Karpas-422 (cell line): Measurements from ENCODE around the gene TAS2R30. TPM values are rescaled to one million over a fixed set of nuclear protein-coding genes. Genes with fewer than 3 reads are reported as not detected.
"Not testable (repeated sequence)": the region's sequence is repeated elsewhere in the genome, so short reads cannot be mapped to it uniquely, and the experiment has no call there.

Experiments
- DNase-seq: peaks from one replicate; pipeline ENCODE4 v3.0.0-alpha.2; 2015
- H2AFZ ChIP-seq: fragments of 200-600 bp; sonication (generic); 2 replicates; pipeline ENCODE4 v1.6.1; 2014; ENCODE audit warnings: antibody characterized with exemption, low read length, mixed read lengths
- H3K27ac ChIP-seq: fragments of 200-600 bp; sonication (generic); 2 replicates; pipeline ENCODE4 v1.5.1; 2014; ENCODE audit warnings: mild to moderate bottlenecking, low read length, moderate library complexity
- H3K27me3 ChIP-seq: fragments of 200-600 bp; sonication (generic); 2 replicates; pipeline ENCODE4 v1.6.1; 2014; ENCODE audit warnings: low read length, mixed read lengths
- H3K36me3 ChIP-seq: fragments of 200-600 bp; sonication (generic); 2 replicates; pipeline ENCODE4 v1.6.1; 2014; ENCODE audit warnings: low read length, mixed read lengths; ENCODE audit not compliant: insufficient read depth
- H3K4me1 ChIP-seq: fragments of 200-600 bp; sonication (generic); 2 replicates; pipeline ENCODE4 v1.6.1; 2014; ENCODE audit warnings: mild to moderate bottlenecking, low read length, mixed read lengths
- H3K4me2 ChIP-seq: fragments of 200-600 bp; sonication (generic); 2 replicates; pipeline ENCODE4 v1.6.1; 2014; ENCODE audit warnings: low read length, low read depth, mild to moderate bottlenecking; ENCODE audit not compliant: poor library complexity, severe bottlenecking
- H3K4me3 ChIP-seq: fragments of 200-600 bp; sonication (generic); 2 replicates; pipeline ENCODE4 v1.5.1; 2014; ENCODE audit warnings: mild to moderate bottlenecking, antibody characterized with exemption, low read length, mixed read lengths
- H3K79me2 ChIP-seq: fragments of 200-600 bp; sonication (generic); 2 replicates; pipeline ENCODE4 v1.6.1; 2014; ENCODE audit warnings: mild to moderate bottlenecking, low read length, mixed read lengths
- H3K9ac ChIP-seq: fragments of 200-600 bp; sonication (generic); 2 replicates; pipeline ENCODE4 v1.6.0; 2014; ENCODE audit warnings: low read length
- H3K9me2 ChIP-seq: fragments of 200-600 bp; sonication (generic), shearing (Covaris generic); replicated peaks from 2 replicates; pipeline ENCODE4 v1.6.0; 2014; ENCODE audit warnings: mild to moderate bottlenecking, low read length, moderate library complexity; ENCODE audit not compliant: insufficient read depth
- H3K9me3 ChIP-seq: fragments of 300-700, 200-600 bp; sonication (generic); 2 replicates; pipeline ENCODE4 v1.6.1; 2014; ENCODE audit warnings: low read length, mixed read lengths
- H4K20me1 ChIP-seq: fragments of 200-600 bp; sonication (generic); 2 replicates; pipeline ENCODE4 v1.6.1; 2014; ENCODE audit warnings: mild to moderate bottlenecking, antibody characterized with exemption, low read length, low read depth; ENCODE audit not compliant: insufficient read depth
- total RNA-seq: library from RNA; depleted of rRNA; stranded (reverse); fragments of >200 nt; shearing (Covaris generic); gene quantifications from 2 replicates; pipeline ENCODE4 v1.2.3, GENCODE V29; 2014; ENCODE audit warnings: low replicate concordance

TAS2R30 gene
- total RNA-seq, 1 experiment from 2014 or later, result 13.9 TPM

GRCh38 chr12:11144297-11144696, 9.9 kb upstream of the TAS2R30 start:
- no peaks in the 10 kb centered on the region for H4K20me1 ChIP-seq
- H3K9me3 ChIP-seq, result peaks cover 6% of the 10 kb centered on the region
- no peaks in the 10 kb centered on the region for H3K9me2 ChIP-seq
- H3K27ac ChIP-seq, result no peak overlapping the region
- H3K36me3 ChIP-seq, result peaks cover 21% of the 10 kb centered on the region
- no peak overlapping the region for H3K9ac ChIP-seq
- H2AFZ ChIP-seq, result no peak overlapping the region
- no peaks in the 10 kb centered on the region for H3K4me1 ChIP-seq
- H3K4me3 ChIP-seq, result no peak overlapping the region
- H3K27me3 ChIP-seq, result no peaks in the 10 kb centered on the region
- no peak overlapping the region for H3K4me2 ChIP-seq
- peaks cover 82% of the 10 kb centered on the region for H3K79me2 ChIP-seq
- DNase-seq, result no peak

- no peaks in the 10 kb centered on the region for H4K20me1 ChIP-seq
- no peak overlapping the region for H3K4me2 ChIP-seq
- H3K4me3 ChIP-seq, result no peak overlapping the region
- no peaks in the 10 kb centered on the region for H3K27me3 ChIP-seq
- no peak for DNase-seq
- H3K79me2 ChIP-seq, result peaks cover 92% of the 10 kb centered on the region
- H3K27ac ChIP-seq, result no peak overlapping the region
- H3K9ac ChIP-seq, result no peak overlapping the region
- no peak overlapping the region for H2AFZ ChIP-seq
- peaks cover 21% of the 10 kb centered on the region for H3K36me3 ChIP-seq
- H3K4me1 ChIP-seq, result no peaks in the 10 kb centered on the region
- peaks cover 6% of the 10 kb centered on the region for H3K9me3 ChIP-seq
- no peaks in the 10 kb centered on the region for H3K9me2 ChIP-seq
Observed at GRCh38 chr12:11143352-11143751, 8.9 kb upstream of the TAS2R30 start.

GRCh38 chr12:11136075-11136474, 1.6 kb upstream of the TAS2R30 start:
- no peak overlapping the region for H3K9ac ChIP-seq
- peaks cover 94% of the 10 kb centered on the region for H3K79me2 ChIP-seq

GRCh38 chr12:11133816-11134215, 628 bp downstream of the TAS2R30 start:
- Histone ChIP-seq H3K9ac (no peak overlapping the region), H3K9me2 (no peaks in the 10 kb centered on the region), H3K79me2 (peaks cover 97% of the 10 kb centered on the region), H3K4me2 (no peak overlapping the region), H3K27ac (no peak overlapping the region), H3K4me3 (no peak overlapping the region), H3K9me3 (no peaks in the 10 kb centered on the region), H2AFZ (no peak overlapping the region), H3K36me3 (peaks cover 4% of the 10 kb centered on the region), H4K20me1 (no peaks in the 10 kb centered on the region), H3K4me1 (peaks cover 6% of the 10 kb centered on the region; the same call in 1 of the 2 replicates), H3K27me3 (no peaks in the 10 kb centered on the region)
- DNase-seq, result no peak

More at GRCh38 chr12:11136075-11136474, 1.6 kb upstream of the TAS2R30 start:
- no peaks in the 10 kb centered on the region for H3K9me3 ChIP-seq
- H3K4me3 ChIP-seq, result no peak overlapping the region
- no peak overlapping the region for H2AFZ ChIP-seq
- H3K27ac ChIP-seq, result no peak overlapping the region
- no peaks in the 10 kb centered on the region for H3K9me2 ChIP-seq
- no peak overlapping the region for H3K4me2 ChIP-seq
- peaks cover 3% of the 10 kb centered on the region for H3K36me3 ChIP-seq
- DNase-seq, result no peak
- no peaks in the 10 kb centered on the region for H3K27me3 ChIP-seq
- no peaks in the 10 kb centered on the region for H4K20me1 ChIP-seq
- peaks cover 6% of the 10 kb centered on the region; the same call in 1 of the 2 replicates for H3K4me1 ChIP-seq

- Histone ChIP-seq H3K27me3 (no peaks in the 10 kb centered on the region), H3K4me2 (no peak overlapping the region), H3K79me2 (peaks cover 97% of the 10 kb centered on the region), H3K36me3 (peaks cover 8% of the 10 kb centered on the region), H3K4me1 (peaks cover 6% of the 10 kb centered on the region; the same call in 1 of the 2 replicates), H2AFZ (no peak overlapping the region), H3K9ac (no peak overlapping the region), H3K4me3 (no peak overlapping the region), H3K9me3 (no peaks in the 10 kb centered on the region), H4K20me1 (no peaks in the 10 kb centered on the region), H3K9me2 (no peaks in the 10 kb centered on the region), H3K27ac (no peak overlapping the region)
- DNase-seq, result no peak
Observed at GRCh38 chr12:11133162-11133561, 1.3 kb downstream of the TAS2R30 start.

GRCh38 chr12:11130999-11131398, 3.4 kb downstream of the TAS2R30 start:
- Histone ChIP-seq H3K79me2 (peaks cover 93% of the 10 kb centered on the region), H3K27me3 (no peaks in the 10 kb centered on the region), H3K4me3 (no peak overlapping the region), H3K4me1 (peaks cover 6% of the 10 kb centered on the region; the same call in 1 of the 2 replicates), H3K9me3 (peaks cover 4% of the 10 kb centered on the region; the same call in 1 of the 2 replicates), H2AFZ (no peak overlapping the region), H3K27ac (no peak overlapping the region), H3K9me2 (no peaks in the 10 kb centered on the region), H3K36me3 (peaks cover 17% of the 10 kb centered on the region), H4K20me1 (no peaks in the 10 kb centered on the region), H3K4me2 (no peak overlapping the region), H3K9ac (no peak overlapping the region)
- no peak for DNase-seq

GRCh38 chr12:11130382-11130781, 4.1 kb downstream of the TAS2R30 start:
- no peak overlapping the region for H3K9ac ChIP-seq
- no peak overlapping the region for H3K27ac ChIP-seq
- H2AFZ ChIP-seq, result no peak overlapping the region
- peaks cover 4% of the 10 kb centered on the region; the same call in 1 of the 2 replicates for H3K9me3 ChIP-seq
- H3K4me2 ChIP-seq, result no peak overlapping the region
- no peak for DNase-seq
- H3K9me2 ChIP-seq, result no peaks in the 10 kb centered on the region
- no peaks in the 10 kb centered on the region for H4K20me1 ChIP-seq
- H3K36me3 ChIP-seq, result peaks cover 20% of the 10 kb centered on the region
- H3K79me2 ChIP-seq, result peaks cover 89% of the 10 kb centered on the region
- H3K4me1 ChIP-seq, result peaks cover 3% of the 10 kb centered on the region; the same call in 1 of the 2 replicates
- no peak overlapping the region for H3K4me3 ChIP-seq
- H3K27me3 ChIP-seq, result no peaks in the 10 kb centered on the region

GRCh38 chr12:11114130-11114529, 20.3 kb downstream of the TAS2R30 start:
- peaks cover 97% of the 10 kb centered on the region for H3K79me2 ChIP-seq
- H3K27ac ChIP-seq, result not testable (repeated sequence)

GRCh38 chr12:11111213-11111612, 23.2 kb downstream of the TAS2R30 start:
- not testable (repeated sequence) for DNase-seq, H4K20me1 ChIP-seq, H3K9me3 ChIP-seq, H3K4me1 ChIP-seq, H2AFZ ChIP-seq, H3K4me2 ChIP-seq, H3K36me3 ChIP-seq, H3K27ac ChIP-seq, H3K27me3 ChIP-seq, H3K9me2 ChIP-seq, H3K9ac ChIP-seq, H3K4me3 ChIP-seq
- peaks cover 97% of the 10 kb centered on the region for H3K79me2 ChIP-seq

More at GRCh38 chr12:11114130-11114529, 20.3 kb downstream of the TAS2R30 start:
- not testable (repeated sequence) for H3K9me3 ChIP-seq, H3K4me2 ChIP-seq, H3K9ac ChIP-seq, H4K20me1 ChIP-seq, DNase-seq, H3K4me3 ChIP-seq, H2AFZ ChIP-seq, H3K36me3 ChIP-seq, H3K4me1 ChIP-seq, H3K9me2 ChIP-seq, H3K27me3 ChIP-seq
